Esophagus muscularis mucosa (tissue), 4 donors: ENCODE results near the gene GJC1. TPM values are rescaled to one million over a fixed set of nuclear protein-coding genes. Genes with fewer than 3 reads are reported as not detected.

ENCODE experiments used
- DNase-seq: peaks from one replicate; pipeline ENCODE4 v3.0.0-alpha.2; 2017; ENCODE audit errors: extremely low spot score
- H3K27ac ChIP-seq, 4 donors: fragments of 200-600 bp; sonication (generic); replicated peaks in 1 of 4; 1 replicate in 3 of 4; 2 replicates in 1 of 4; pipeline ENCODE4 v1.5.1; 2016 to 2019; ENCODE audit warnings: mild to moderate bottlenecking in 1 of 4
- H3K27me3 ChIP-seq, 4 donors: fragments of 200-600 bp; sonication (generic); one replicate each; pipeline versions ENCODE4 v1.5.1 to v1.6.0; 2016 to 2019
- H3K36me3 ChIP-seq, 4 donors: fragments of 200-600 bp; sonication (generic); one replicate each; pipeline ENCODE4 v1.5.1; 2016 to 2019
- H3K4me1 ChIP-seq, 4 donors: fragments of 200-600 bp; sonication (generic); one replicate each; pipeline ENCODE4 v1.5.1; 2016 to 2019
- H3K4me3 ChIP-seq, 4 donors: fragments of 200-600 bp; sonication (generic); 1 replicate in 2 of 4; 2 replicates in 2 of 4; pipeline ENCODE4 v1.5.1; 2016 to 2019; ENCODE audit warnings: mild to moderate bottlenecking in 4 of 4, moderate library complexity in 1 of 4
- H3K9me3 ChIP-seq, 4 donors: fragments of 200-600 bp; sonication (generic); 1 replicate in 3 of 4; 2 replicates in 1 of 4; pipeline ENCODE4 v1.5.1; 2016 to 2019
- CTCF ChIP-seq, 3 experiments: fragments of 200-600 bp in 2 of 3; fragments of 450-650 bp in 1 of 3; sonication (generic) in 2 of 3; IDR thresholded peaks; one replicate each; pipeline ENCODE4 v1.5.1; 2017 to 2019; ENCODE audit warnings: antibody characterized with exemption in 3 of 3, mild to moderate bottlenecking in 2 of 3, moderate library complexity in 1 of 3
- EP300 ChIP-seq: sonication (generic); formaldehyde crosslinking; IDR thresholded peaks from one replicate; pipeline ENCODE4 v1.6.1; 2017; ENCODE audit warnings: antibody characterized with exemption
- POLR2A ChIP-seq: fragments of 450-650 bp; IDR thresholded peaks from one replicate; pipeline ENCODE4 v1.6.1; 2017; ENCODE audit warnings: antibody characterized with exemption, moderate library complexity, mild to moderate bottlenecking, low read depth
- POLR2AphosphoS5 ChIP-seq, 2 donors: sonication (generic); formaldehyde crosslinking; IDR thresholded peaks; one replicate each; pipeline ENCODE4 v1.6.1; 2017; ENCODE audit warnings: antibody characterized with exemption in 2 of 2
- WGBS: methylation state at CpG from one replicate; pipeline ENCODE4 v1.1.5; 2018; 5-methylcytosine and 5-hydroxymethylcytosine counted together
- intact Hi-C: fragments of 100-400 bp; cut with DNase I; formaldehyde crosslinking; loops from one replicate; pipeline ENCODE4 v1.15.1; 2023
- total RNA-seq, 4 donors: library from RNA; depleted of rRNA; stranded (reverse); fragments of >200 nt; gene quantifications; one replicate each; pipeline versions ENCODE4 v1.1.0 to v1.2.1, GENCODE V29; 2016

The GJC1 gene
- total RNA-seq, 4 donors from 2014 or later: 26.5 to 61.9 (median 37.4) TPM

GRCh38 chr17:44875761-44876160, 45.7 kb upstream of the GJC1 start:
- no peaks in the 10 kb centered on the region for H3K27me3 ChIP-seq
- H3K9me3 ChIP-seq: no peaks in the 10 kb centered on the region
- TF ChIP-seq CTCF (IDR thresholded peaks at IDR 0.05): no peak
- TF ChIP-seq POLR2AphosphoS5 (IDR thresholded peaks at IDR 0.05): no peak
- no peak for TF ChIP-seq EP300
- no peak for TF ChIP-seq POLR2A
- intact Hi-C loops: no loop called here
- peaks cover 49 to 94% (median 86%) of the 10 kb centered on the region in 4 donors for H3K36me3 ChIP-seq
- DNase-seq: no peak
- peaks cover 0 to 21% (median 10%) of the 10 kb centered on the region in 4 donors for H3K4me1 ChIP-seq
- WGBS: 95% methylated on average over 6 of the region's 6 CpGs
- H3K4me3 ChIP-seq: no peak overlapping the region
- H3K27ac ChIP-seq: no peak overlapping the region

- DNase-seq: peak; percentile 93
- H3K36me3 ChIP-seq: peaks cover 35 to 96% (median 89%) of the 10 kb centered on the region in 4 donors
- WGBS: 74% methylated on average over 9 of the region's 9 CpGs
These were observed 42.2 kb upstream of the GJC1 start for GRCh38 chr17:44872131-44872768.

GRCh38 chr17:44871556-44871955, 41.5 kb upstream of the GJC1 start:
- H3K27ac ChIP-seq: peak overlapping the region in 2 of 4 donors; percentile 40 to 58
- H3K9me3 ChIP-seq: no peaks in the 10 kb centered on the region
- peaks cover 7 to 27% (median 13%) of the 10 kb centered on the region in 4 donors for H3K4me1 ChIP-seq
- 93% methylated on average over 12 of the region's 12 CpGs for WGBS
- no peak for DNase-seq
- intact Hi-C loops: no loop called here
- TF ChIP-seq POLR2A: no peak
- TF ChIP-seq POLR2AphosphoS5 (IDR thresholded peaks at IDR 0.05): no peak
- TF ChIP-seq EP300: no peak
- TF ChIP-seq CTCF (IDR thresholded peaks at IDR 0.05): no peak
- H3K27me3 ChIP-seq: no peaks in the 10 kb centered on the region
- no peak overlapping the region for H3K4me3 ChIP-seq
- H3K36me3 ChIP-seq: peaks cover 35 to 96% (median 89%) of the 10 kb centered on the region in 4 donors

More at GRCh38 chr17:44872131-44872768, 42.2 kb upstream of the GJC1 start:
- Histone ChIP-seq H3K4me3 (no peak overlapping the region), H3K27ac (peak overlapping the region in 2 of 4 donors; percentile 40 to 58), H3K4me1 (peaks cover 7 to 27% (median 13%) of the 10 kb centered on the region in 4 donors), H3K9me3 (no peaks in the 10 kb centered on the region), H3K27me3 (no peaks in the 10 kb centered on the region)
- intact Hi-C loops: no loop called here
- no peak for TF ChIP-seq EP300
- no peak for TF ChIP-seq CTCF (IDR thresholded peaks at IDR 0.05)
- TF ChIP-seq POLR2AphosphoS5 (IDR thresholded peaks at IDR 0.05): no peak
- no peak for TF ChIP-seq POLR2A

- intact Hi-C loops: no loop called here
- H3K27ac ChIP-seq: peak overlapping the region in 3 of 4 donors; percentile 52 to 74 (median 66)
- no peaks in the 10 kb centered on the region for H3K9me3 ChIP-seq
- TF ChIP-seq CTCF (IDR thresholded peaks at IDR 0.05) (no peak), EP300 (no peak), POLR2AphosphoS5 (IDR thresholded peaks at IDR 0.05) (no peak), POLR2A (no peak)
- H3K27me3 ChIP-seq: no peaks in the 10 kb centered on the region
- WGBS: 75% methylated on average over 3 of the region's 3 CpGs
- DNase-seq: no peak
- H3K4me1 ChIP-seq: peaks cover 7 to 21% (median 19%) of the 10 kb centered on the region in 4 donors
- H3K36me3 ChIP-seq: peaks cover 26 to 93% (median 88%) of the 10 kb centered on the region in 4 donors
- H3K4me3 ChIP-seq: no peak overlapping the region
These were observed 37.8 kb upstream of the GJC1 start for GRCh38 chr17:44867841-44868240.
